Measurements from ENCODE around the gene KRTAP10-12. TPM values are rescaled to one million over a fixed set of nuclear protein-coding genes. Genes with fewer than 3 reads are reported as not detected.
"Not testable (repeated sequence)": the region's sequence is repeated elsewhere in the genome, so short reads cannot be mapped to it uniquely, and the experiment has no call there.

The KRTAP10-12 gene, protein sequence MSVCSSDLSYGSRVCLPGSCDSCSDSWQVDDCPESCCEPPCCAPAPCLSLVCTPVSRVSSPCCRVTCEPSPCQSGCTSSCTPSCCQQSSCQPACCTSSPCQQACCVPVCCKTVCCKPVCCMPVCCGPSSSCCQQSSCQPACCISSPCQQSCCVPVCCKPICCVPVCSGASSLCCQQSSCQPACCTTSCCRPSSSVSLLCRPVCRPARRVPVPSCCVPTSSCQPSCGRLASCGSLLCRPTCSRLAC
- 1 to 10 TPM in 2 of 4 donors, not detected in 2; 1.3 to 2.9 TPM for total RNA-seq

DNA sequence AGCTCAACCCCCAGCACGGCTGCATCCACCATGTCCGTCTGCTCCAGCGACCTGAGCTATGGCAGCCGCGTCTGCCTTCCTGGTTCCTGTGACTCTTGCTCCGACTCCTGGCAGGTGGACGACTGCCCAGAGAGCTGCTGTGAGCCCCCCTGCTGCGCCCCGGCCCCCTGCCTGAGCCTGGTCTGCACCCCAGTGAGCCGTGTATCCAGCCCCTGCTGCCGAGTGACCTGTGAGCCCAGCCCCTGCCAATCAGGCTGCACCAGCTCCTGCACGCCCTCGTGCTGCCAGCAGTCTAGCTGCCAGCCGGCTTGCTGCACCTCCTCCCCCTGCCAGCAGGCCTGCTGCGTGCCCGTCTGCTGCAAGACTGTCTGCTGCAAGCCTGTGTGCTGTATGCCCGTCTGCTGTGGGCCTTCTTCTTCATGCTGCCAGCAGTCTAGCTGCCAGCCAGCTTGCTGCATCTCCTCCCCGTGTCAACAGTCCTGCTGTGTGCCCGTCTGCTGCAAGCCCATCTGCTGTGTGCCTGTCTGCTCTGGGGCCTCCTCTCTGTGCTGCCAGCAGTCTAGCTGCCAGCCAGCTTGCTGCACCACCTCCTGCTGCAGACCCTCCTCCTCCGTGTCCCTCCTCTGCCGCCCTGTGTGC lies at the start of gene KRTAP10-12:
TSS of gene KRTAP10-12 (plus strand) at position 1 of the 639 bp plus-strand sequence. CDS start at position 31, 30 bp downstream.
- not testable (repeated sequence) for DNase-seq (ENCODE audit: low spot score in 2 of 2); H3K27ac ChIP-seq; H3K4me1 ChIP-seq; H3K9me3 ChIP-seq; H3K4me3 ChIP-seq; H3K36me3 ChIP-seq
- WGBS: 53% methylated on average over 21 of the region's 21 CpGs
- H3K27me3 ChIP-seq: peaks cover 66% of the 10 kb centered on the region

DNA sequence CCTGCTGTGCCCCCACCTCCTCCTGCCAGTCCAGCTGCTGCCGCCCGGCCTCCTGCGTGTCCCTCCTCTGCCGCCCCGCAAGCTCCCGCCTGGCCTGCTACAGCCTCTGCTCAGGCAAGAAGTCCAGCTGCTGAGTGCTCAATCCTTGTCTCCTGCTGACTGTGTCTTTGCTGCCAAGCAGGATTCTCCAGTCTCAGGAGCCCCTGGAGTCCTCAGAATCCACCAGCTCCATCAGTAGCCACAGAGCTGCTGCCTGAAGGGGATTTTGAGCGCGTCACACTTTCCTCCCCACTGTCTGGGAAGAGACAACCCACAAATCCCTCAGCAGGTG lies 49.8 kb upstream of the KRTAP10-12 start:
- H3K4me1 ChIP-seq: no peaks in the 10 kb centered on the region
- H3K9me3 ChIP-seq: no peaks in the 10 kb centered on the region
- peaks cover 37% of the 10 kb centered on the region for H3K27me3 ChIP-seq
- 59% methylated on average over 7 of the region's 8 CpGs for WGBS
- TF ChIP-seq EP300 (IDR thresholded peaks at IDR 0.05) (no peak), POLR2AphosphoS5 (IDR thresholded peaks at IDR 0.05) (no peak), POLR2A (IDR thresholded peaks at IDR 0.05) (no peak)
- TF ChIP-seq, protein P1, sequence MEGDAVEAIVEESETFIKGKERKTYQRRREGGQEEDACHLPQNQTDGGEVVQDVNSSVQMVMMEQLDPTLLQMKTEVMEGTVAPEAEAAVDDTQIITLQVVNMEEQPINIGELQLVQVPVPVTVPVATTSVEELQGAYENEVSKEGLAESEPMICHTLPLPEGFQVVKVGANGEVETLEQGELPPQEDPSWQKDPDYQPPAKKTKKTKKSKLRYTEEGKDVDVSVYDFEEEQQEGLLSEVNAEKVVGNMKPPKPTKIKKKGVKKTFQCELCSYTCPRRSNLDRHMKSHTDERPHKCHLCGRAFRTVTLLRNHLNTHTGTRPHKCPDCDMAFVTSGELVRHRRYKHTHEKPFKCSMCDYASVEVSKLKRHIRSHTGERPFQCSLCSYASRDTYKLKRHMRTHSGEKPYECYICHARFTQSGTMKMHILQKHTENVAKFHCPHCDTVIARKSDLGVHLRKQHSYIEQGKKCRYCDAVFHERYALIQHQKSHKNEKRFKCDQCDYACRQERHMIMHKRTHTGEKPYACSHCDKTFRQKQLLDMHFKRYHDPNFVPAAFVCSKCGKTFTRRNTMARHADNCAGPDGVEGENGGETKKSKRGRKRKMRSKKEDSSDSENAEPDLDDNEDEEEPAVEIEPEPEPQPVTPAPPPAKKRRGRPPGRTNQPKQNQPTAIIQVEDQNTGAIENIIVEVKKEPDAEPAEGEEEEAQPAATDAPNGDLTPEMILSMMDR (IDR thresholded peaks at IDR 0.05): no peak
- H3K36me3 ChIP-seq: no peaks in the 10 kb centered on the region
- DNase-seq (ENCODE audit: low spot score in 2 of 2): no peak
- H3K27ac ChIP-seq: no peak overlapping the region
- no peak overlapping the region for H3K4me3 ChIP-seq

DNA sequence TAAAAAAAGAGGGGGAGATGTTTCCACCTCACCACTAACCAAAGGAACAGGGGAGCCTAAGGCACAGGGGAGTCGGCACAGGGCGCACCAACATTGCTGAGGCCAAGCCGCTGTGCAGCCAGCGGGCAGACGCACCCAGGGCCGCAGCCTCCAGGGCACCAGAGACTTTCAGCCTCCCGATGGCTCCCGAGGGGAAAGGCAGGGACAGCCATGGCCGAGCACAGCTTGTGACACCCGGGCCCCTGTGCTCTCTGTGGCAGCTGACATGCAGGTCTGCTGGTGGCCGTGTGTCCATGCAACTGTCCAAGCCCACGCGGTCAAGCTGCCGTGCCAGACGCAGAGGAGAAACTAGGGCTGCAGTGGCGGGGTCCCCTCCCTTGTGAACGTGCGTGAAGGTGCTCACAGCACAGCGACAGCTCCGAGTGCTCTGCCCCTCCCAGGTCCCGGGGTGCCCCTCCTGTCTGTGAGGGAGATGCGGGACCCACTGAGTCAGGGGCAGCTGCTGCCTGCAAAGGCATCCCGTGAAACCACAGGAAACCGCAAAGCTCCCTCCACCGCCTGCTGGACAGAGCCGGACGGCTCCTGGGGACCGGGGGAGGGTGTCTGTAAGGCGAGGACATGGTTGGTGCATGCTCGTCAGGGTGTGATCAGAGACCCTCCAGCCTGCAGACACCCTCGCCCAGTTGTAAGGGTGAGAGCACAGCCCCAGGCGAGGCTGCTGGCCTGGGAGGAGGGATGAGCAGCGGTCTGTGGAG lies 48.2 kb upstream of the KRTAP10-12 start:
- Histone ChIP-seq H3K9me3 (no peaks in the 10 kb centered on the region), H3K27ac (no peak overlapping the region), H3K4me3 (no peak overlapping the region), H3K4me1 (no peaks in the 10 kb centered on the region), H3K27me3 (peaks cover 34% of the 10 kb centered on the region), H3K36me3 (no peaks in the 10 kb centered on the region)
- WGBS: 81% methylated on average over 17 of the region's 33 CpGs
- TF ChIP-seq EP300 (IDR thresholded peaks at IDR 0.05): no peak
- no peak for TF ChIP-seq POLR2A (IDR thresholded peaks at IDR 0.05)
- no peak for DNase-seq (ENCODE audit: low spot score in 2 of 2)

DNA sequence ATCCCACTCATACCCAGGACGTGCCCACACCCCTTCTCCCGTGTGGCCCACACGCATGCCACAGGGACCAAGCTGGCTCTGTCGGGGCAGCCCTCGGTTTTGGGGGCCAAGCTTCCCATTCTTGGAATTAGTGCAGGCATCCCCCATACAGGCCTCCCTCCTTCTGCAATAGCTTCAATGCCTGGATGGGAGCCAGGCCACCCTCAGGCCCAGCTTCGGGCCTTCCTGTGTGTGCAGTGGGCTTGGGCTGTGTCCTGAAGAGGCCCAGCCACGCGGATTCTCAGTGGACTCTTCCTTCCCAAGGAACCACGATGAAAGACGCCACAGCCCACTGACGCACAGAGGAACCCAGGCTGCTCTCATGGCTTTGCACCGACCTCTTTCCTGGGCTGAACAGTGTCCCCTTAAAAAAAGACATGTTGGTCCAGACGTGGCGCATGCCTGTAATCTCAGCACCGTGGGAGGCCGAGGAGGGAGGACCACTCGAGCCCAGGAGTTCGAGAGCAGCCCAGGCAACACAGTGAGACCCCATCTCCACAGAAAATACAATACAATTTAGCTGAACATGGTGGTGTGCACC lies 47.4 kb upstream of the KRTAP10-12 start:
- no peaks in the 10 kb centered on the region for H3K36me3 ChIP-seq

DNA sequence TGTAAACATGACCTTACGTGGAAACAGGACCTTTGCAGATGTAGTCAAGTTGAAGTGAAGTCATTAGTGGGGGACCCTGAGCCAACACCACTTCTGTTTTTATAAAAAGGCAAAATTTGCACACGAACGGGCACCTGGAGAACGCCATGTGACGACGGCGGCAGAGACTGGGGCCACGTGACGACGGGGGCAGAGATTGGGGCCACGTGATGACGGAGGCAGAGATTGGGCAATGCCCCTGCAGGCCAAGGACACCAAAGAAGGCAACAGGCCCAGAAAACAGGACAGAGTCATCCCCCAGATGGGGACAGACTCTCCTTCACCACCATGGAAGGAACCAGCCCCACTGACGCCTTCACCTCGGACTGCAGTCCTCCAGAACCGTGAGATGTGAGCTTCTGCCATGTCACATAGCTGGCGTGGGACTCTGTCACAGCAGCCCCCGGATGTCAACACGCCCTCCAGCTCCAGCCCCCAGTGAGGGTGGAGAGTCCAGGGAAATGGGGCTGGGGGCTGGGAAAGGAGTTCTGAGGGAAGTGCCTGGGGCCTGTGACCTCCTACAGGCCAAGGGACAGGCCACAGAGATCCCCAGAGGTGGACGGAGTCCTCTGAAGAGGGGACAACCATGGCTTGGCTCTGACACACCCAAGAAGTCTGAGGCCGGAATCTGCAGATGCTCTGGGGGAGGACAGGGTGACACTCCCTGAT lies 46.6 kb upstream of the KRTAP10-12 start:
- Histone ChIP-seq H3K36me3 (no peaks in the 10 kb centered on the region), H3K4me3 (no peak overlapping the region), H3K4me1 (no peaks in the 10 kb centered on the region), H3K9me3 (no peaks in the 10 kb centered on the region), H3K27me3 (peaks cover 41% of the 10 kb centered on the region), H3K27ac (no peak overlapping the region)
- 88% methylated on average over 16 of the region's 20 CpGs for WGBS
- no peak for DNase-seq (ENCODE audit: low spot score in 2 of 2)
- no peak for TF ChIP-seq EP300 (IDR thresholded peaks at IDR 0.05)
- no peak for TF ChIP-seq POLR2A (IDR thresholded peaks at IDR 0.05)
- no peak for TF ChIP-seq POLR2AphosphoS5 (IDR thresholded peaks at IDR 0.05)
- TF ChIP-seq, protein P1 (IDR thresholded peaks at IDR 0.05): no peak

More for the DNA sequence above, 47.4 kb upstream of the KRTAP10-12 start:
- peaks cover 41% of the 10 kb centered on the region for H3K27me3 ChIP-seq
- H3K4me3 ChIP-seq: no peak overlapping the region
- no peaks in the 10 kb centered on the region for H3K9me3 ChIP-seq
- no peaks in the 10 kb centered on the region for H3K4me1 ChIP-seq
- no peak for DNase-seq (ENCODE audit: low spot score in 2 of 2)
- WGBS: 79% methylated on average over 18 of the region's 18 CpGs
- TF ChIP-seq POLR2A (IDR thresholded peaks at IDR 0.05) (no peak), EP300 (IDR thresholded peaks at IDR 0.05) (no peak), POLR2AphosphoS5 (IDR thresholded peaks at IDR 0.05) (no peak)
- TF ChIP-seq, protein P1 (IDR thresholded peaks at IDR 0.05): no peak
- no peak overlapping the region for H3K27ac ChIP-seq
